GM19025 (cell line): ENCODE measurements around the gene RFX8.

ENCODE experiments used
- ATAC-seq: cut with Tn5 transposase; IDR thresholded peaks from one replicate; pipeline ENCODE4 v1.9.1; 2021; ENCODE audit warnings: mild to moderate bottlenecking, low read depth, moderate library complexity; ENCODE audit not compliant: unreplicated experiment

Gene RFX8

GRCh38 chr2:101415884-101416283 lies 59.0 kb downstream of the RFX8 start:
- no peak for ATAC-seq

- ATAC-seq = no peak
Observed at GRCh38 chr2:101415220-101415619, 59.7 kb downstream of the RFX8 start.

- ATAC-seq = no peak
Observed at GRCh38 chr2:101412092-101412694, 62.7 kb downstream of the RFX8 start.

GRCh38 chr2:101410746-101411145 lies 64.2 kb downstream of the RFX8 start:
- ATAC-seq = no peak

- ATAC-seq = no peak
Observed at GRCh38 chr2:101410114-101410513, 64.8 kb downstream of the RFX8 start.

- ATAC-seq = no peak
Observed at GRCh38 chr2:101409699-101410098, 65.2 kb downstream of the RFX8 start.

GRCh38 chr2:101408925-101409324 lies 66.0 kb downstream of the RFX8 start:
- ATAC-seq = no peak

- no peak for ATAC-seq
Observed at GRCh38 chr2:101405351-101405899, 69.5 kb downstream of the RFX8 start.

GRCh38 chr2:101403745-101404144 lies 71.2 kb downstream of the RFX8 start:
- no peak for ATAC-seq

- no peak for ATAC-seq
Observed at GRCh38 chr2:101402630-101403029, 72.3 kb downstream of the RFX8 start.

- no peak for ATAC-seq
Observed at GRCh38 chr2:101401906-101402305, 73.0 kb downstream of the RFX8 start.

- ATAC-seq = no peak
Observed at GRCh38 chr2:101401326-101401665, 73.6 kb downstream of the RFX8 start.

GRCh38 chr2:101400506-101401325 lies 74.2 kb downstream of the RFX8 start:
- no peak for ATAC-seq

GRCh38 chr2:101400048-101400447 lies 74.9 kb downstream of the RFX8 start:
- ATAC-seq = no peak

GRCh38 chr2:101399021-101399799 lies 75.7 kb downstream of the RFX8 start:
- no peak for ATAC-seq

GRCh38 chr2:101398116-101398821 lies 76.6 kb downstream of the RFX8 start:
- no peak for ATAC-seq

GRCh38 chr2:101396316-101396717 lies 78.6 kb downstream of the RFX8 start:
- no peak for ATAC-seq

- no peak for ATAC-seq
Observed at GRCh38 chr2:101395545-101396315, 79.2 kb downstream of the RFX8 start.

GRCh38 chr2:101388232-101388631 lies 86.7 kb downstream of the RFX8 start:
- ATAC-seq = no peak
